Central memory CD4-positive, alpha-beta T cell (primary cell): ENCODE results near the gene KCNK7.

Source experiments
- DNase-seq: peaks from one replicate; pipeline ENCODE4 v3.0.0; 2022

Gene KCNK7

DNA sequence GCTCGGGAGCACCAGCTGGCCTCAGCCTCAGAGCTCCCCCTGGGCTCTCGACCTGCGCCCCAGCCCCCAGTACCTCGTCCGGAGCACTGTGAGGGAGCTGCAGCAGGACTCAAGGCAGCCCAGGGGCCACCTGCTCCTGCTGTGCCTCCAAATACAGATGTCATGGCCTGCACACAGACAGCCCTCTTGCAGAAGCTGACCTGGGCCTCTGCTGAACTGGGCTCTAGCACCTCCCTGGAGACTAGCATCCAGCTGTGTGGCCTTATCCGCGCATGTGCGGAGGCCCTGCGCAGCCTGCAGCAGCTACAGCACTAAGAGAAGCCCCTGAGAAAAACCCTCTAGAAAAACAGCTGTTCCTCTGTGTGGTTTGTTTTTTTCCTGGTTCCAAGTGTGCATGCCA, 24.2 kb downstream of the KCNK7 start:
- DNase-seq, result no peak

DNA sequence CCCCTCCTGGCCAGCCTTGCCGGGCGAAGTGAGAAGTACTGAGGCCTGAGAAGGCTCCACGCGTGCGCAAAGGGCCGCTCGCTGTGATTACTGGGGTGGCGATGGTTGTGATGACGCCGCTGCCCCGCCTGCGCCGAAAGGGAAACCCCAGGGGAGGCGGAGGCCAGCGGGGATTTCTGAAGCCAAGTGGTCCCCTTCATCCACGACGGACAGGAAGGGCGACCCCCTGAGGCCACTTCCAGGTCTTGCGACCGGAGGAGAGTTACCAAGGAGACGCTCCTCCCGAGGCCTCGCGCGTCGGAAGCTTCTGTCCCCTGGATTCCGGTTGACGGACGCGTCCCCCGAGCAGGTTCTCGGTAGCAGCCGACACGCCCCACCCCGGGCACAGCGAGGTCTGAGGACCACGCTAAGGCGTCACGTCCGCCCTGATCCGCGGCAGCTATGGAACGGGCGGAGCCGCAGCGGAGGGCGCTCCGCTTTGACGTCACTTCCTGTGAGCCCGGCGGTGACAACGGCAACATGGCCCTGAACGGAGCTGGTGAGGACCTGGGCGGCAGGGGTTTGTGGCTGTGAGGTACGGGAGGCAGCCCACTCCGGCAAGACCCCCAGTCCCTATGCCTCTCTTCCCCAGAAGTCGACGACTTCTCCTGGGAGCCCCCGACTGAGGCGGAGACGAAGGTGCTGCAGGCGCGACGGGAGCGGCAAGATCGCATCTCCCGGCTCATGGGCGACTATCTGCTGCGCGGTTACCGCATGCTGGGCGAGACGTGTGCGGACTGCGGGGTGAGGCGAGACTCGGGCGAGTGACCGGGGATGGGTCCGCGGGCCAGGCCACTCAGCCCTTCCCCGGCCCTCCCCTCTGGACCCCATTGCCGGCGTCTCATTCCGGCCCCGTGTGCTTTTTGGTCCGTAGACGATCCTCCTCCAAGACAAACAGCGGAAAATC, 25.4 kb downstream of the KCNK7 start, which contains the start of gene ZNRD2:
Gene ZNRD2, plus strand, starts transcription at position 505 of the 946 bp plus-strand sequence. Its CDS starts 15 bp downstream, at position 520.
- peak; percentile 98 for DNase-seq

DNA sequence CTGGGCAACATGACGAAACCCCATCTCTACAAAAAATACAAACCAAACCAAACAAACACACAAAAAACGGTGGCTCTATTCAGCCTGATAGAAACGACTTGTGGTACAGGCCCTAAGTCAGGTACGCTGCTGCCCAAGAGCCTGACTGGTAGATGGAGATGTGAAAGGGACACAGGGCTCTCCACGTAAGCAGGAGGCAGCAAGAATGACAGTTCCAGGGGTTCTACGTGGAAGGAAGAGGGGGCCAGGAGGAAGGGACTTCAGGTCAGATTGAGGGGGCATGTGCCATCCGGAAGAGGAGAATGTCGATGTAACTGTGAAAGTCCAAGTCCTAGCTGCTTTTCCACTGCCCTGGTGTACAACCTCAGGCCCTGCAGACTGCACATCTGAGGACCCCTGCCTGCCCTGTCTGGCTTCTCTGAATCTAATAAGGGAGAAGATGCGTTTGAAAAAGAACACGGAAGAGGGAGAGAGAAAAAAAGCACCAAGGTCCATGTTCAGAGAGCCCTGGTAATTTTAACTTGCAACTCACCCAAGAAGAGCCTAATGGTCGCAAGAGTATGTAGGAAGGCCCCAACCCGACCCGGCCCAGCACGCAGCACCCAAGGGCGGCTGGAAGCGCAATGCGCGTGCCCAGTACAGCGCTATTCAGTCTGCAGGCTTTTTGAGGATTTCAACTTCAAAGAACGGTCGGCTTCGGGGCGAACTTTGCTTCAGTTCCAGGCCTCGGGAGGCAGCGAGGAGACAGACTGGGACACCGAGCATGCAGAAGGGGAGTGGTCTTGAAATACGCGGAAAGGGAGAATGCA, 26.2 kb downstream of the KCNK7 start:
- no peak for DNase-seq

DNA sequence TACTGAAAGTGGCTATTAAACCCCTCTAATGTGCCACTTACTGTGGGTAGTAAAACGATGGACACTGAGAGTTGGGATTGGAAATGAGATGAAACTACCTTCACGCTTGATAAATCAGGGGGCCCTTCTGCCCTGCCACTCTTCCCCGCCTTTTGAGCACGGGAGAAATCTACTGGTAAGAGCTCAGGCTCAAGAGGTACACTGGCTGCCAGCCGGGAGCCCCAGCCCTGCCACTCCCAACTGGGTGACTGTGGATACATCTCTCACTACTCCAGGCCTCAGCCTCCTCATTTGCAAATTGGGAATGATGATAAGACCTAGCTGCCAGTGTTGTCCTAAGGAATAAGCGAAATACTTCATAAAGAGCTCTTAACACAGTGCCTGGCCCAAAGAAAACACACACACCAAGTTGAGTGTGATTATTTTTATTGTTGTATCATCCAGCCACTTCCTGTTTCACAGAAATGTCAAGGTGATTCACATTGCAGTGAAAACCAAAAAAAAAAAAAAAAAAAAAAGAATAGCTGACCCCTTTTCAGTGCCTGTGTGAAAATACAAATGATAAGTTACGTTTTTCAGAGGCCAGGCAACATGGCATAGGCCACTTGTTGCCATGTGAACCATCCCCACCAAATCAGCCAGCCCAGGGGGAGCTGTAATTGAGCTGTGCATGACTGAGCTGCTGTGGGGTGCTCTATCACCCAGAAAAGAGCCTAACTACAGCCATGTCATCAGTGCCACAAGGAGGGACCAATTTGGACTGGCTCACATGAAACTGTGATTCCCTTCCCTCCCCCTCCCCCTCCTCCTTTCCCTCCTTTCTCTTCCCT, 29.8 kb downstream of the KCNK7 start:
- peak; percentile 39 for DNase-seq

DNA sequence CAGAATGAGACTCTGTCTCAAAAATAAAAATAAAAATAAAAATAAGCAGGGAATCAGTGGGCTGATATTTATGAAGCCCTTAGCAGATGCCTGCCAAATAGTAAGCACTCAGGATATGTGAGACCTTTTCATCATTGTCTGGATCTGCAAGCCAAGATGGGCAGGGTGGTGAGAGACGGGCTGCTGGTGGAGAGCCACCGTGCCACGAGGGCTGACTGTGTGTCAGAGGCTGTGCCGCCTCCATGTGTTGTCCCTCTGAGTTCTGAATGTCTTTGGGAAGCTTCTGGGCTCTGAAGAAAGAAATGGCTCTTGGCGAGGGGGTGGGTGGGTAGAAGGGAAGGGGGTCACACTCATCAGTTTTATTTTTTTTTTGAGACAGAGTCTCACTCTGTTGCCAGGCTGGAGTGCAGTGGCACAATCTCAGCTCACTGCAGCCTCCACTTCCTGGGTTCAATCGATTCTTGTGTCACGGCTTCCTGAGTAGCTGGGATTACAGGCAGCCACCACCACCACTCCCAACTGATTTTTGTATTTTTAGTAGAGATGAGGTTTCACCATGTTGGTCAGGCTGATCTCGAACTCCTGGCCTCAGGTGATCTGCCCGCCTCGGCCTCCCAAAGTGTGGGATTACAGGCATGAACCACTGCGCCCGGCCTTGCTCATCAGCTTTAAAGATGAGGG, 30.6 kb downstream of the KCNK7 start:
- DNase-seq, result peak; percentile 34

DNA sequence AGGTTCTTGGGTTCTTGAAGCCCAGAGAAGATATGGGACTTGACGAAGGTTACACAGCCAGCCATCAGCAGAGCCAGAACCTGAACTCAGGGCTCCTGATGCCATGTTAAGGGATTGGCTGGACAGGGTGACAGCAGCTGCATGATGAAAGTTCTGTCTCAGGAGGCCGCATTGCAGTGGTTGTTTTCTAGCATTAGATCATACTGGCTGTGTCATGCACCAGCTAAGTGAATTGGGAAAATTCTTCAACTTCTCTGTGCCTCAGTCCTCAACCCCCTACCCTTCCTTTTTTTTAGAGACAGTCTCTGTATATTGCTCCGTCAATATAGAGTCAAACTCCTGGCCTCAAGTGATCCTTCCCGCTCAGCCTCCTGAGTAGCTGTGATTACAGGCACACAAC, 32.0 kb downstream of the KCNK7 start:
- no peak for DNase-seq

DNA sequence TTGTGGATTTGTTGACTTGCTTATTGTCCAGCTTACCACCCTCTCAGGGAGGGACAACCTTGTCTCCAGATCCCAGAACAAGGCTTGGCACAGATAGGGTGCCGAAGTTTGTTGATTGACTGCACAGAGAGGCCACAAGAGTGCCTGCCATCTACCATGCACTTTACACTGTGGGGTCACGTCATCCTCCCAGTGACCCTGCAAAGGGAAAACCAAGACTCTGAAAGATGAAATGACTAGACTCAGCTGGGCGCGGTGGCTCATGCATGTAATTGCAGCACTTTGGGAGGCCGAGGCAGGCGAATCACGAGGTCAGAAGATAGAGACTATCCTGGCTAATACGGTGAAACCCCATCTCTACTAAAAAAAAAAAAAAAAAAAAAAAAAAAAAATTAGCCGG, 32.8 kb downstream of the KCNK7 start:
- DNase-seq, result no peak

DNA sequence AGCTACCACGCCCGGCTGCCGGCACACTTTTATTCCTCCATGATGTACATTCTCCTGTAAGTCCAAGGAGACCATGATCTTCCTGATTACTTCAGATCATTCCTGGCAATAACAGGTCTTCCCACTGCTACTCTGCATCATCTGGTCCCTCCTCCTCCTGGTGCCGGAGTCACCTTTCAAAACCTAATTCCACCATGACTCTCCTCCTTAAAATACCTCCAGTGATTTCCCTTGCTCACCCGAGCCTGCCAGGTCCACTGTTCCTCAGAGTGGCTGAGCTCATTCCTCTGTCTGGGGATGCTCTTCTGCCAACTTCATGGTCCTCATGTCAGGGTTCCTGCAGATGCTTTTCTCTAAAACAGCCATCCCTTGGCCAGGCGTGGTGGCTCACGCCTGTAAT, 33.6 kb downstream of the KCNK7 start:
- DNase-seq, result no peak

DNA sequence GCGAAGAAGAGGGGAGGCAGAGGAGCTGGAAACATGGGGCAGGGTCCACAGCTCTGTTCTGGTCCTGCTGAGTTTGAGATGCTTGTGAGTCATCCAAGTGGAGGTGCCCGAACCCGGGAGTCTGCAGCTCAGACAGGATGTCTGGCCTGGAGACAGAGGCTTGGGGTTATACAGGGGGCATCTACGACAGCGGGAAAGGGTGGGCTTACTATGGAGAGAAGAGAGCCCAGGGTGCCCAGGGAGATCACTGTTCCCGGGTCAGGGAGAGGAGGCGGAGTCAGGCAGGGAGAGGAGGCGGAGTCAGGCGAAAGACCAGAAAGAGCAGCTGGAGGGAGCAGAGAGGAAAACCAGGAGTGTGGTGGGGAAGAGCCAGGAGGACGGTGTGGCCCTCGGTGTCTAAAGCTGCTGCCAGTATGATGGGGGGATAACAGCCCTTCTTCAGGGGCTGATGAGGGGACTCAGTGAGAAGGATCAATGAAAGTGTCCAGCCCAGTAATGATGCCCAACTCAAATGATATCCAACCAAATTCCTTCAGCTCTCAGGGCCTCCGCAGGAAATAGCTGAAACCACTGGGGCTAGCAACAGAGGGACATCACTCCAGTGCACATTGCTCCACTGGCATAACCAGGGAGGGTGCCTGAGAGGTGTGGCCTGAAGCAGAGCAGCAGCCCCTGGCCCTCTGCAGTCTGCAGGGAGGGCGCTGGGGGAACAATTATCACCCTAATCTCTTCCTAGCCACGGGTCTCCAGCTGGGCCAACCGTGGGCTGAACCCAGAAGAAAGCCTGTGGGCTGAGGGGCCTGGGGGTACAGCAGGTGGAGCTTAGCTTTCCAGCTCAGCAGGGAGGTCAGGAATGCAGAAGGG, 34.8 kb downstream of the KCNK7 start:
- no peak for DNase-seq

DNA sequence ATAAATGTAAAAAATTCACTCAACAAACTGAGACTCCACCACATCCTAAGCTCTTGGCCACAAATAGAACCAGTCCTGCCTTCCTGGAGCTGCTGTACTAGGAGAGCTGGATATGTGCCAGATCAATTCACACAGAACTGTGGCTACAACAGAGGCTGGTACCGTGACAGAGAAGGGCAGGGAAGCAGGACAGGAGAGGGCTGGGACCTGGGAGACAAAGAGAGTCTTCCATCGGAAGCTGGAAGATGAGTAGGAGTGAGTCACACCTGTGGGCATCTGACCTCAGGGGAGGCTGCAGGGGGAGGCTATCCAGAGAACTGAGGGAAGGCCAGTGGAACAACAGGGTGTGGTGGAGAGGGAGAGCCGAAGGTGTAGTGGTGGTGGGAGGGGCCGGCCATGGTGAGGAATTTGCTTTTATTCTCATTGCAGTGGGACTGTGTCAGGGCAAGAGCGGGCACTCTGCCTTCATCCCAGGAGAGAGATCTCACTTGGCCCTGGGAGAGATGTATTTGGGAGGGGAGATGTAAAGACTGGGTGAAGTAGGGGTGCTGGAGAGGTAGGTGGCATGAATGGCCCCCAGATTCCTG, 35.6 kb downstream of the KCNK7 start:
- no peak for DNase-seq

DNA sequence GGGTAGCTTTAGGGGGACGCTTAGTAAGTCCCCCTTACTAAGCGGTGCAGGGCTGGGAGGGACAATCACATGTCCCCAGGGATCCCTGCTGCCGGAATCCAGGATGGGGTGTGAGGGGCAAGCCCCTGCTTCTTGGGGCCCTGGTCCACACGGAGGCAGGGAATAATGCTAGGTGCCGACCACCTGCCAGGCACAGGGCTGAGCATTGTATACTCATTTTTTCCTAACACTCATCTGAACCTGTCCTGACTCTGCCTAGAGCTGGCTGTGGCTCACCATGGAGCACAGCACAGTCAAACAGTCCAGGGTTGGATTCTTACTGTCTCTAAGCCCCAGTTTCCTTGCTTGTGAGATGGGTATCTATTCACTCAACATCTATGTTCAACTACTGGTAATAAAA, 36.1 kb downstream of the KCNK7 start:
- no peak for DNase-seq

DNA sequence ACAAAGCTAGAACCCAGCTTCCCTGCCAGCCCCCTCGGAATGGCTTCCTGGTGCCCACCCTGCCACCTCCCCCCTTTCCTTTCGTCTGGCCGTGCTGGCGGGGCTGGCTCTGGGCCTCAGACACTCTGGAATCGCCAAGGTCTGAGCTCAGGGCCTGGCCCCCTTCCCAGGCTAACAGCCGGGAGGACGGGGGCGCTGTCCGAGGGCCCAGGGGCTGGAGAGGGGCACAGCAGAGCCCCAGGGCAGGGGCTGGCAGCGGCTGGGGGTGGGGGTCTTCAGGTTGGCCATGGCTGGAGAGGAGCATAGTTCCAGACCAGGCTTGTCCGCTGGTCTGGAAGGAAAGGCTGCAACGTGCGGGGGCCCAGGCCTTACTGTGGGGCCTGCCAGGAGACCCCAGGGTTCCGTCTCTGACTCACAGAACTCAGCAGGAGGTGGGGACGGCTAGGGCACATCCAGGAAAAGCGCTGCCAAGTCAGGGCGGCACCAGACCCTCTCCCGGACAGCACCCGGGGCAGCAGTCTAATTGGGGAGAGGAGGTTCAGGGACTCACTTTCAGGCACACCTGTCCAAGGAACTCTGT, 36.6 kb downstream of the KCNK7 start:
- DNase-seq, result no peak

DNA sequence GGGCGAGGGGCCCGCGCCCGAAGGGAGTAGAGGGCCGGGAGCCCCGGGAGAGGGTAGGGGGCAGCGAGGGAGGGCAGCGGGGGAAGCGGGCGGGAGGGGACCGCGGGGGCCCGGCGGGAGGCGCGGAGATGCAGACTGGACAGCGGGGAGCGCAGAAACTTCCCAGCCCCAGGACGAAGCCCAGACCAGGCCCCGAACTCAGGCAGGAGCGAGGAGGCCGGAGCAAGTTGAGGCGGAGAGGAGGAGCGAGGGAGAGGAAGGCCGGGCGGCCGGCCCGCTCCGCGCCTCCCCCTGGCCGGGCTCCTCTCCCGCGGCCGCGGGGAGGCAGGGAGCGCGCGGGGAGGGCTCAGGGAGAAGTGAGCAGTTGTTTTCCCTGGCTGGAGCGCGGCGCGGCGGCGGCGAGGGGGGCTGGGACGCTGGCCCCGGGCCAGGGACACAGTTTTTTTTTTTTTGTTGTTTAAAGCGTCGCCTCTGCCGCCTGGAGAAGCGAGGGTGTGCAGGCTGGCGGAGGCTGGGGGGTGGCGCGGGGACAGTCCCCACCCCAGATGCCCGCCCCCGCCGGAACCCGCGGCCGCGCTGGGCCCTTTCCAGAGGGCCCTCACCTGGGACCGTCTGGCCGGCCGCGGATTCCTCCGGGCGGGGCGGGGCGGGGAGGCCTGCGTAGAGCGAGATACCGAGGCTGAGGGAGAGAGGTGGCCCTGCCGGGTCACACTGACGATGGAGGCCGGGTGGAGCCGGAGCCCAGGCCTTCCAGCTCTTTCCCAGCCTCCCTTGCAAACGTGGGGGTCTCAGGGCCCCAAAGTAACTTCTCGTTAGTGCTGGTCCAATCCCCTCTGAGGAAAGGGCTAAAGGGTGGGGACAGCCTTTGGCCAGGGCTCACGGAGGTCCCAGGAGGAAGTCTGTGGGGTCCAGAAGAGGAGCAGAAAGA, 37.3 kb downstream of the KCNK7 start, which contains the start of gene LTBP3:
Gene LTBP3, minus strand, starts transcription at position 358 of the 928 bp plus-strand sequence. CDS start 400 bp downstream, outside the sequence.
- peak; percentile 38 for DNase-seq

DNA sequence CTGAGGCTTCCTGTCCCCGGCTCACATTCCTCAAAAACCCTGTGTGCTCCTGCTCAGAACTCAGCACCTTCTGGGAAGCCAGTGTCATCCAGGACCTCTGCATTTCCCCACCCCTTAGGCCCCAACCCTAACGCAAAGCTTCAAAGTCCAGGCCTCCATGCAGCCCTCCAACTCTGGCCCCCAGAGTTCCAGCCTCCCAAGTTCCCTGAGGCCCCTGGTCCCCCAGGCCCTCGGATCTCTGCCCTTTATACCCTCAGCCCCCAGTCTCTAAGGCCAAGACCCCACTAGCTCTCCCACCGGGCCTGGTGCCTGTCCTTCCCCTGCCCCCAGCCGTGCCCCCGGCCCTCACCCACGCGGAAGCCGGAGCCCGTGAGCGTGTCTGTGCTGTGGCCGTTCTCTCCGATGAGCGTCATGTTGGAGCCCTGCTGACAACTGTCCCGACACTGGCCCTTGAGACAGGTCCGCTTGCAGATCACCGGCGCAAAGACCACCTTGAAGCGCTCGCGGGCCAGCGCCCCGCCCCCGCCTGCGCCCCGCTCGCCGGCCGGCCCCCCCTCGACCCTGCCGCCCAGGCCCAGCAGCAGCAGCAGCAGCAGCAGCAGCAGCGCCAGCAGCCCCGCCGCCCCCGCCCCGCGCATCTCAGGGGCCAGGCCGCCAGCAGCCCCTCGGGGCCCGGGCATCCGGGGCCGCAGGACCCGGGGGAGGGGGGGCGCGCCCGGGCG, 38.2 kb downstream of the KCNK7 start:
- no peak for DNase-seq

DNA sequence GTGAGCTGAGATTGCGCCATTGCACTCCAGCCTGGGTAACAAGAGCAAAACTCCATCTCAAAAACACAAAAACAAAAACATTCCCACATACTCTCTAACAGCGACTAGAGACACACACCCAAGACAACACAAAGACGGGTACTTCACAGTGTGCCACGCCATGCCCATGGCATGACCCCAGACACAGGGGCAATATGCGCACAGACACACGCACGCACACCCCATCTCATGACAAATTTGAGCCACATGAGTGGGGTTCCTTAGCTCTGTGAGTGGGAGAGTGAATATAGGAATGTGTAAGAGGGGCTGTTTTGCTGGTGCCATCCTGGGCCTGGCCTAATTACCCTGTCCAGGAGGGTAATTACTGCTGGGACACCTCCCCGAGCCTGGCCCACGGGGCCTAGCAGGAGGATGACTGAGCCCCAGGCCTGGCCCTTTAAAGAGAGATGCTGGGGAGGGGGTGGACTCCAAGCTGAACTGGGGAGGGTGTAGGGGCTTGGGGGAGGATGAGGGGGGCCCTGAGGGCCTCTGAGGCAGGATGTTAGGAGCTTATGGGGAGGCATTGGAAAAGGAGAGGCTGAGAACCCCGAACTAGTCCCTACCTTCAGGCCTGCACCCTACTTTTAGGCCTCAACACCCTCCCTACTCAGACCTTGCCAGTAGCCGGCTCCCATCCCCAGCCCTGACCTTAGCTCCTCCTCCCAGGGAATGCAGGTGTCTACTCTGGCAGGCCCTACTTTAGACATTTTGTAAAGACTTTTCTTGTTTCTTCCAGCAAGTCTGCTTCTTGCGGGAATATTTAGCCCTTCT, 38.9 kb downstream of the KCNK7 start:
- DNase-seq, result no peak

DNA sequence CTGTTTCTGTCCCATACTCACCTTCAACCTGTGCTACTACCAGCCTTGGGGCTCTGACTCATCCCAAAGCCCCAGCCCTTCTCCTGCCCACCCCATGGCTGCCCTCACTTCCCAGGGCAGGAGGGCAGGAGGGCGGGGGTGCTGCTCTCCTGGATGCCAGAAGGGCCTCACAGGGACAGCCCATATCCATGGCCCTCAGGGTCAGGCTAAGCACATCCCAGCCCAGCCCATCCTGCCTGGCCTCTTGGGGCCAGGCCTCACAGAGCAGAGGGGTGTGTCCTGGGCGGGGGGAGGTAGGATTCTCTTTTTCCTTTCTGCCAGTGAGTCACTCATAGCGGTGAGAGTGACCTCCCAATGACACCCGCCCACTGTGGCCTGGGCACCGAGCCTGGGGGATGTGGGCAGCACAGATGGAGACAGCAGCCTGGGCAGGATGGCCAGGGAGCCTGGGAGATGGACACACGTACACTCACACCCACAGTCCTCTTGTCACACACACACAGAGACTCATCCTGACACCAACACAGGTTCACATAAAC, 39.8 kb downstream of the KCNK7 start:
- DNase-seq, result no peak

DNA sequence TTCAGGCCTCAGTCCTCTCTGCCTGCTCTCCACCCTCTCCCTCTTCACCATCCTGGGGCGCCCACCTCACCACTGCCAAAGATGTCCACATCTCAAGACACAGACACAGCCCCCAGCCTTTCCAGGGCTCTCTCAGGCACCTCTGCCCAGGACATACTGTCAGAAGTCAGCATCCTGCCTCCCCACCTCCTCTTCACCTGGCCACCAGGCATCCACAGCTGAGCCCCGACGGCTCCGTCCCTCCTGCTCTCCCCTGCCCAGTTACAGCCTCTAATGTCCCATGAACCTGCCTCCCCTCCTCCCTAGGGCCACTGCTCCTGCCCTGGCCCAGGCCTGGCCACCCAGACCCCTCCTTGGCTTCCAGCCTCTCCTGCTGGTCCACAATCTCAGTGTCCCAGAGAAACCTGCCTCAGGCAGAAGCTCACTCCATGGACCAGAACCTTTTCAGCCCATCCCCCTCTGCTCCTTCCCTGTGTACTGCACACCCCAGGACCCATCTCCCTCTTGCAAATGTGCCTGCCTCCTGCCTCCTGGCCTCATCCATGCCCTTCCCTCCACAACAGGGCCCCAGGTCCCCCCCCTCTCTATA, 40.7 kb downstream of the KCNK7 start:
- DNase-seq, result no peak
